GM21717 (cell line): ENCODE data around the gene CHCHD3.

Experiments
- ATAC-seq: cut with Tn5 transposase; IDR thresholded peaks from one replicate; pipeline ENCODE4 v1.9.1; 2021; ENCODE audit warnings: mild to moderate bottlenecking, moderate library complexity; ENCODE audit not compliant: unreplicated experiment

Gene CHCHD3

DNA sequence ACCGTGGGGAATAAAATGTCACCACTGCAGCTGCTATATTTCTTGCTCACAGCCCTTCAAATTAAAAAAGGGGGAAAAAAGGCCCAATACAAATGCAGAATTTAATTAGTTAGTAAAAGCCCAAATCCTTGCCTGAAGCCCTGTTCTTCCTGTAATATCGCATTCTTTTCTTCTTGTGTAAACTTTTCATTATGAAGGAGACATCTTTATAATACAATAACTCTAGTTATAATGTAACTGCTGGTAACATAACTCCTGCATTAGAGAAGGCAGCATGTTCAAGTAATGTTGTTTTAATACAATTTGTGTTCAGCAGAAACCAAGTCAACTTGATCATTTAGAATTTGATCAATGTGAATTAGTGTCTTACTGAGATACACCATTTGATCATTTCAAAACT is 250.9 kb downstream of the CHCHD3 start:
- no peak for ATAC-seq

DNA sequence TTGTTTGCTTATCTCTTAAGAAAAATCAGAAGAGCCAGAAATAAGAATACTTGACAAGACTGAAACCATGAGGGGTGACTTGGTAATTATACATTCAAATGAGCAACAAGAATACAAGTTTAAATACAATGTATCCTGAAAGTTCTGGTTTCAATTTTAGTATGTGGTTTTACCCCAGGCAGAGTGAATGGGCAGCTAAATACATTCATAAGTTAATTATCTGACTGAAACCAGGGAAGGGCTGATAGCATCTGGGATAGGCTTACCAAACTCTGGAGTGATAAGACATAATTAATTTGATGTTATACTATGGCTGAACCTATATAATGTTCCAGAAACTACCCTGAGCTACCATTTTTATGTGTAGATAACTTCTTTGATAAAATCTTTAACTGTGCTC is 253.4 kb downstream of the CHCHD3 start:
- ATAC-seq: no peak

DNA sequence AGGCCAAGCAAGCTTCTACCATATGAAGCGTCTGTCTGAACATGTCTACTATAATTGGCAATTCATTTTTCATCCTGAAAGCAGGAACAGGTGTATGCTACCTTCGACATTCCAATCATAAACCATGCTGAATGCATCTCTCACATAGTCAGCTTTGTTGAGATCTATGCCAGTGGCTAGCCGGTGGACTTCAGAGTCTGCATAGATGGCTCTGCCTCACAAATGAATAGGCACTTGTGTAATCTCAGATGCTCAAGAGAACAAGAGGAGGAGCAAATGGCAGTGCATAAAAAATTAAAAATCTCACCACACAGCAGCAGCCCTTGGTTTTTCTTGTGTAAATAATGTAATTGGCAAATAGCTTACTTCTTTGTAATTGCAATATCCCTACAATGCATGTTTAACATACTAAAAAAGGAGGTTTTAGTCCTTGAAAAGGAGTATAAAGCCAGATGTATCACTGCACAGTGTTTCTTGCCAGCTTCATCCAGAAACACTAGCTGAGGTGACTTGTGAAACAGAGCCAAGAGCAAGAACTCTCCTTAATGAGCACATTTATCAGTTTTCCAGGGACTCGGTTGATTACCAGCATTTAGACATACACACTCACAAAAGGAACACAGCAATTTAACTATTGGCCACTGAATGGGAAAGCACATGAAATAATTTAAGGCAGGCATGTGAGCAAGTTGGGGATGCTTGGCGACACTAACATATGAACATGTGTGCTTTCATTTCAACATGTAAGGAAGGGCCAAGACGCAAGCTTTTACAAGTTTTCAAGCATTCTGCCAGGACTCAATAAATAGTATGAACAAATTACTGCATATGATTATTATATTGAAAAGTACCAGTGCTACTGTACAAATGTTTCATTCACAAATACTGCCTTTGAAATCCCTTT is 255.7 kb downstream of the CHCHD3 start:
- no peak for ATAC-seq

DNA sequence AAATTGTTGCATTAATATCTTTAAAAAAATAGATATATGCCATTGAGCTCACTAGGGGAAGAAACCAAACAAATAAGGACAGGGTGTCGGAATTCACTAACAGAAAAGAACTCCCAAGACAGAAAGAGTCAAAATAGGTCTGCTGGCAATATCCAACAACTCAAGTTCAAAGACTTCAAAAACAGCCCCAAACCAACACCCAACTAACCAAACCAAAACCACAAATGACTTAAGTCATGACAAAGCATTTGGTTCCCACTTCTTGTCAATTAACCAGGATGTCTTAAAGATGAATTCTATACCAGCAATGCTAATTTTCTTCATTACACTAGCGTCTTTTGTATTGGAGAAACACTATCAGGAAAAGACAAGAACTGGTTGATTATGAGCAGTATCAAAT is 256.7 kb downstream of the CHCHD3 start:
- no peak for ATAC-seq

DNA sequence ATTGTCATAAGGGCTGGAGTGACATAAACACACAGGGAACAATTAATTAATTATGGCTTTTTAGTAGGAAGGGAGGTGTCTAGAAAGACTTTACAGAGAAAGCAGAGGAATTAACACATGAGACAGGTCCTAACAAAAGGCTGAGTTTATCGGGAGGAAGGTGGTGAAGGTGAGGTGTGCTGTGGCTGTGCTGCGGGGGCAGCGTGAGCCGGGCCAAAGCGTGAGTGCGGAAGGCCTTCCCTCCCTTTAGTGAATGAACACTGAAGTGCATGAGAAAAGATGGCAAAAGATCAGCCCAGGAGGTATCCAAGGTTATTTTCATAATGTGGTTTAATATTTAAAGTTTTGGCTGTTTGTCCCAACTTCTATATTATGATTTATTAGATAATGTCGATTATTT is 262.2 kb downstream of the CHCHD3 start:
- ATAC-seq: no peak

DNA sequence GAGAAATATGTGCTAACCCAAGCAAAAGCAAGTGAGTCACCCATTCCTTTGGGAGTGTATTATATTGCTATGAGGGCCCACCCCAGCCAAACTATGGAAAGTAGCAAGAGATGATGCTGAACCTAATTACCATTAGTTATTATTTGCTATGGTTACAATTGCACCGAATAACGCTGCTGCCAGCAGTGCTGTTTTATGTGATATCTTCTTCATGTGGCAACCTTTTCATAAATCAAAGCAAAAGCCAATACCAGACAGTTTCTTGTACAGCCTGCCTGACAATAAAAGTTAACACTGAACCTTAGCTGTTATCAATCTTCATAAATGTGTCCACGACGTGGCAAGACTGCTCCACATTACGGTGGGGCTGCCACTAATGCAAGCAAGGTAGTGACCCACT is 263.9 kb downstream of the CHCHD3 start:
- ATAC-seq: no peak

DNA sequence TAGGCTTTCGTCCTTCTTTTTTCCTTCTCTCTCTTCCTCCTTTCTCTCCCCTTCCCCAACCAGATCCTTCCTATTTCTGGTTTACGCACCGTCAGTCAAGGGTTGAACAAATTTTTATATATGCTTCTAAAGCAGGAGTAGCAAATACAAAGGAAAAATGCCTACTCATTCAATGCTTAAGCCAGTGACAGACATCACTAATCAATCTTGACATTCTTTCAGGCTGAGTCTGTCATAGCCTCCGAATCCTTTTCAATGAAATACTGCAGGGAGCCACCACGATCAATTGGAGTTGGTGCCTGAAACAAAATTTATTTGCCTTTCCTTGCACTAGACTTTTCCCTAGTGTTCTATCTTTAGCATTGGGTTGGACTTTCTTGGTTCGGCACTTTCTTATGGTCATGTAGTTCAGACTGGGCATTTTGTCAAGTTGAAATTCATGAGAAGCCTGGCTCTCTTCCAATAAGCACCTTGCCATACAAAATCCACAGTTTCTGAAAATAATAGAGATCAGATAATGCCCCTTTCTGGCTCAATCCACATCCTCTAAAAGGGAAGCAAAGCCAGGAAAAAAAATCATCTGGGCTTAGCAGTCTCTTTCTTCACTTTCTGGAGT is 266.1 kb downstream of the CHCHD3 start:
- ATAC-seq: no peak

DNA sequence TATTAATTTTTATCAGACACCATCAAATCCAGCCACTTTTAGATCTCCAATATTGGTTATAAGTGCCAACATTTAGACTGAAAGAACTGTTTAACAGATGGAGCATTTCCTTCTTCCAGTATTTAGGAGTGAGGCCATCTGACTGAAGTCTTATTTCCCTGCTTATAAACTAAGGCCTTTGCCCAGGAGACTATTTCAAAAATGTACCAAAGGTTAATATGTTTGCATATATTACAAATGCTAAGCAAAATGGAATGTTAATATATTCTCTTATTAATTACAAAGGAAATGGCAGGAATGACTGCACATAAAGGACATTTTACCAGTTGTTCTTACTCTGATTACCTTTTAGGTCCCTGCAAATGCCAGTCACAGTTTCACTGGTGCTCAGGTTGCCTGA is 266.8 kb downstream of the CHCHD3 start:
- ATAC-seq: no peak

DNA sequence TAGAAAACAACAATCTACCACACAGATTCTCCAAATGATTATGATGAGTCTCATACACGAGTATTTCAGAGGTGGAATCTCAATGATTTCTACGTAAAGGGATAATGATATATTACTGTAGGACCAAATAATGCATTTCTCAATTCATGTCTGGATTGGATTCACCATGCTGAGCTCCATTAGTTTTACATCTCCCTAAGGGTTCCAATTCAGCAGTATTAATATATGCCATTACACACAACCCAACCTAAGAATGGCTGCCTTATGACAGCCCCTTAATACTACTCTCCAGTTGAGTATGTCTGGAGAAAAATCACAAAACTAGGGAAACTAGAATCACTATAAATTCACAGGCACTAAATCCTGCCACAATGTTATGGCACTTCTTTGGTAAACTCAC is 271.3 kb downstream of the CHCHD3 start:
- ATAC-seq: no peak

DNA sequence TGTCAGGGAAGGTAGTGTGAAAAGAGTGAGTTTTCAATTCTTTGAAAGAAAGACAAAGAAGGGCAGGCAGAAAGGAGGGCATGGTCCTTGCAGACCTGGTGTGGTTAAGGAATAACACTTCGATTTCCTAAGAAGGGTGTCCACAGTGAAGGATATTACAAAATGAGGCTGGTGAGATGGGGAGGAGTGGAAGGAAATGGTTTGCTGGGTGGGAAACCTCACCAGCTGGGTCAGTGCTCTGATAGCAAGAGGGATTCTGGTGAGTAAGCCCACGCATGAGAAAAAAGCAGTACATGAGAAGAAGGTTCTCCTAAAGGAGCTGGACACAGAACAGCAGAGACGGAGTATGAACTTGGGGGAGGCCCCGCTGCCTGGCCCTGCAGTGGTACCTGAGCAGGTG is 275.1 kb downstream of the CHCHD3 start:
- no peak for ATAC-seq

DNA sequence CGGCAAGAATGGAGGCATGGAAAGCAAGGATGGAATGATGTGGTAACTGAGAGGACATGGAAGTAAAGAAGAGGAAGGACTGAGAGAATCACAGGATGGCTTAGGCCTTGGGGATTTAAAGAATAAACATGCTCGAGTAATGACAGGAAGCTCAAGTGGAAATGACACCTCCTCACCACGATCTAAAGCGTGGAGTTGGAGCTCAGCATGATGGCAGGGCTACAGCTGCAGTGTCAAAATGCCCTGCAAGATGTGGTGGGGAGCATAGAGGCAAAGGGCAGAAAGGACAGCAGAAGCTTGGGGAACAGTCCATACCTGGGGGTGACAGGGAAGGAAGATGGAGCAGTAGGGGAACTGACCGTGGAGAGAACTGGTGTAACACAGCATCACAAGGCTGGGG is 276.1 kb downstream of the CHCHD3 start:
- no peak for ATAC-seq

DNA sequence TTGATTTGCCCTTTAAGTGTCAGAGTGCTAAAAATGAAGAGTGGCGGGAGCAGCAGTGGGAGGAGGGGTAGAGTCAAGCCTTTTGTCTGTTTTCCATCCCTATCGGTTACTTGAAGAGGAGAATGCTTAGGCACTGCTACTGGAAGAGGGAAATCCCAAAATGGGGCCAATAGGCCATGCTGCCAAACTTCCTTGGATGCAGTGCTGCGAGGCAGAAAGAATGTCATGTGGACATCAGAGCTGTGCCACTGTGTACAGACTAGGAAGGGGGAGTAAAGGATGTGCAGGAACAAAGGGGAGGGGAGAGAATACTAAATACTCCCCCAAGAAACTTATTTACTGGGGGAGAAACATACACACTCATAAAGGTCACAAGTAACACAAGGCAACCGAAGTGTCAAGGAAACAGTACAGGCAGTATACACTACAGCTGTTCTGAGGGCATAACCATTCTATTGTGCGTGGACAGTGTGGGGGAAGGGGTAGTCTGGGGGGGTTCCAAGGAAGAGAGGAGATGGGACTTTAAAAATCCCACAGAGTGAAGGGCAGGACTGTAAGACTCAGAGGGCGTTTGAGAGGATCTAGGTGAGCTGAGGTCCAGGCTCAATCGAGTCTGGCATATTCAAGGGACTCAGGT is 276.9 kb downstream of the CHCHD3 start:
- no peak for ATAC-seq

DNA sequence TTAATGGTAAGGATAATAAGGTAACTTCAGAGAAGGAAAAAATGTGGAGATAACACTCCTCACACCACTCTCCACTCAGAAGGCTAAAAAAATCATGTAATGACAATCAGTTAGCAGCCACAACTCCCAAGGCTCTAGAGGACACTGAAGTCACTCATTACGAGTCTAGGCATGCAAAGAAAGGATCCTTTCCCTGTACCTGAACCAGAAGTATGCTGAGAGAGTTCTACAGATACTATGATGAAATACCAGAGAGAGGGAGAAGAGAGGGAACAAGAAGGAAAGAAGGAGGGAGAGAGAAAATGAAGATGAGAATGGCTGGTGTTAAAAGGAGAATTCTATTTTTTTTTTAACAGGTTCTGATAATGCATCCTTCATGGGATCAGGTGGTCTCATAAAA is 281.4 kb downstream of the CHCHD3 start:
- ATAC-seq: no peak

DNA sequence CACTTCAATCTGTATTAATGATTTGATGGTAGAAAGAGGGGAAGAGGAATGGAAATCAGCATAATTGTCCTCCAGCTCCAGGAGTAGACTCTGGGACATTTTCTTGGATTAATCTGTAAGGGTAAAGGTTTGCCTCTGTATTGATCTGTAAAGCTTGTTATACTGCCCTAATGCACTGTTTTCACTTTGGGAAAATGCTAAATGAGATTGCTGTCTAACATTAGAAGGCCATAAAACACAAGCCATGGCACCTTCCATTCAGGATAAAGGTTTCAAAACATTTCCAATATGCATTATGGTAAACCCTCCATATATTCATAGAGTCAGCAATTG is 282.8 kb downstream of the CHCHD3 start:
- no peak for ATAC-seq

DNA sequence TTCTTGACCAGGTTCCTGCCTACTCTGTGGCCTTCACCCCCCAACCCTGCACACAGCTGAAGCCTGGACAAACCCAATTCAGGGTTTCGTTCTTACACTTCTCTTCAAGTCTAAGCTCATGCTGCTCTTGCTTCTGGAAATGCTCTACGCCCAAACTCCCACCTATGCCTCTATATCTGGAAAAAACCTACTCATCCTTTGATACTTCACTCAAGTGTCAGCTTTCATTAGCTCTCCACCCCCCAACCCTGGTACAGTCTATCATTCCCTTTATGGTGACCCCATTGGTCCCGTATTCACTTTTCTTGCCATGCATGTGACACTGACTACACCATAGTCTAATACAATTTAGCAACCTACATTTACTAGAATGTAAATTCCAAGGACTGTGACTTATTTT is 284.7 kb downstream of the CHCHD3 start:
- ATAC-seq: no peak

DNA sequence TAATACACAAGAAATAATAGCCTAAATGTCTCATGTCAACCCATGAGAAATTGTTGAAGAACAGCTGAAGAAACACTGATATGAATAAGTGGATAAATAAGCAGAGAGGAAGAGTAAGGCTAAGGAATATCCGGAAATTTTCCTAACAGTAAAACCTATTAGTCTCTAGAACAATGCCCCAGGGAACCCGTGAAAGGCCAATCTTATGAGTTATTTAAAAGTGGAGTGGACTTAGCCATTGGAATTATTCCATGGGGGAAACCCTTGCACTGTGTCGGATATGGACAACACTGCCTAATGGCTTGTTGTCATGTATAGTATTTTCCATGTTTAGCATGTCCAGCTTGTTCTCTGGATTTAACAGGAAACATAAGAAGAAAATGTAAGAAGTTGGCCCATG is 288.4 kb downstream of the CHCHD3 start:
- no peak for ATAC-seq

DNA sequence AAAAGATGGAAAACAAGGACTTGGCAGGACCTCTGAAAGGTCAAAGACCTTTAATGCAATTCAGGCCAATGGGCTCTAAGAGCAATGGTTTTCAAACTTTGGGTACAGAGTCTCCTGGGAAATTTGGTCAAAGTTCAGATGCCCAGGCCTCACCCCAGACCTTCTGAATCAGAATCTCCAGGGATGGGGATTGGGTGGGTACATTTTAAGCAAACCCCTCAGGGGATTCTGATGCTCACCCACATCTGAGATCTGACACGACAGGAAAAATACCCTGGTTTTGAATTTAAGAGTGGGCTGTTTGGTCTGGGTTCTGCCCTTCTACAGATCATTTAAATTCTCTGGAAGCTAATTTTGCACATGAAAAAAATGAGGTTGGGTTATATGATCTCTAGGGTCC is 290.9 kb downstream of the CHCHD3 start:
- ATAC-seq: no peak

DNA sequence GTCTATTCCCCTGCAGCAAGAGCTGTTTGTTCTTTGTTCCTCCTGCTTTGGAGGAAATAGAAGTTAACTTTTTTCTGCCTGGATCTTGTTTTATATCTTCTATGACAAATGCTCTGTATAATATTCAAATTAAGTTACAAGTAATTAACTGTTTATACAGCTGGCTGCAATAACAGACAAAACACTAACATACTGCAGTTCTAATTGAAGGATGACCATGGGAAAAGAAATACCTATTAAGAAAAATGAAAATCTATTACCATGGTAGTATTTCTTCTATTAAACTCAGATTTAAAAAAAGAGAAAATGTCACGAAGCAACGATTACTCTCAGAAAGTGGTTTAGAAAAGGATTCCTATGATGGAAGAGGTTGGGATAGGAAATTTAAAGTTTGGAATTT is 291.8 kb downstream of the CHCHD3 start:
- no peak for ATAC-seq

DNA sequence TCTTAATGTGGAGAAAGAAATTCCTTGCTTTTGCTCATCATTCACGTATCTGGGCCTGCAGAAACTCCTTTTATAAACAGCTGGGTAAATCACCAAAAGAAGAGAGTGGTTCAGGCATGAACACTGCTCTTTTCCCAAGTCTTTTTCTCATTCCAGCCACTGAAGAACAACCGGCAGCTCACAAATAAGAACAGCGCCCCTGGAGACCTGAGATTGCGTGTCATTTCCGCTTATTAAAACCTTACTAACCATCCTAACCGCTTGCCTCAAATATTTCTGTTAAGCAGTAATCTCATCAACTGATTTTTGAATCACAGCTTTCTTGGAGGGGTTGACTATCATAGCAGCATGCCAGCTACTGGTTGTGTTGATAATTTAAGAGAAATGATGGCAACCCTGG is 292.6 kb downstream of the CHCHD3 start:
- no peak for ATAC-seq

DNA sequence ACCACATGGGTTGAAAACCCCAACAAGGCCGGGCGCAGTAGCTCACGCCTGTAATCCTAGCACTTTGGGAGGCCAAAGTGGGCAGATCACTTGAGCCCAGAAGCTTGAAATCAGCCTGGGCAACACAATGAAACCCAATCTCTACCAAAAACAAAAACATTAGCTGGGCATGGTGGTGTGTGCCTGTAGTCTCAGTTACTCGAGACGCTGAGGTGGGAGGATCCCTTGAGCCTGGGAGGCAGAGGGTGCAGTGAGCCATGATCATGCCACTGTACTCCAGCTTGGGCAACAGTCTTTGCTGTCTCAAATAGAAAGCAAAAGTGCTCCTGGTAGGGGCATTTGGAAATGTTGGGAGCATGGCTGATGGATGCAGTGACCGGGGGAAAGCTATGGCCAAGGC is 296.0 kb downstream of the CHCHD3 start:
- no peak for ATAC-seq

DNA sequence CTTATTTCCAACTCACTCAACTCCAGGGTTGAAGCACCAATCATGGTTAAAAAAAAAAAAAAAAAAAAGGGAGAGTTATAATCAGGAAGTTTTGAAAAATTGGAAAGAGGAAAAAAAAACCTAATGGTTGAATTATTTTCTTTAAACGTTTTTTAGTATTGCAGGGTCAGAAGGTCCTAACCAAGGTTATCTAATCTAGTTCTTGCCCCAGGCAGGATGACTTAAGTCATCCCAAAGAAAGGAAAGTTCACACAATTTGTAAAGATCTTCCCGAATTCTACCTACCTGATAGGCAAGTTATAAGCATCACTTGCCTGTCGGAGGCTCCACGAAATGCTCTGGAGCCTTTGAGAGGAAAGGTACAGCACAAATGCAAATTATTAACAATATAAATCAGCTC is 297.5 kb downstream of the CHCHD3 start:
- ATAC-seq: no peak

DNA sequence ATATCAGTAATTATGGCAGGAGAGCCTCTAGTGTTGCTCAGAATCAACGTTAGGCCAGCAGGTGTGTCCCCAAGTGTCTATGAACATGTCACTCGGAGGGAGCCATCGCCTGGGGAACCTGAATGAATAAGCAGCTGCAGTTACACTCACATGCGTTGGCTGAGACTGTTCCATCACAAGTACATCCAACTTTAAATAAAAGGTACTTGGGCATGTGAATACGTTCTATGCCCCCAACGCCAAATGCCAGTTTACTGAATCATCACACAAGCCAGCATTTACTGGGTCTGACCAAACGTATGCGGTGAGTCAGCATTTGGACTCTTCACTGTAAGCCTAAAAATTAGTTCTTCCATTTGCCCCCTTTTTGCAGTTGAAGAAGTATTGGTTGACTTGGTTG is 298.1 kb downstream of the CHCHD3 start:
- ATAC-seq: no peak
